H1 (cell line): ENCODE data around the gene ABCC6. TPM values are rescaled to one million over a fixed set of nuclear protein-coding genes. Genes with fewer than 3 reads are reported as not detected.

Experiments
- CTCF ChIA-PET: fragments of 300-600 bp; sonication (Branson Sonifier 250); formaldehyde crosslinking; loops from one replicate; lab custom pipeline; 2021; ENCODE audit not compliant: partially characterized antibody; lab: Charles Lee
- POLR2A ChIA-PET: fragments of 300-600 bp; sonication (Branson Sonifier 250); formaldehyde crosslinking; loops from one replicate; lab custom pipeline; 2021; ENCODE audit warnings: inconsistent platforms; ENCODE audit not compliant: partially characterized antibody; lab: Charles Lee
- DNase-seq, 2 experiments: peaks; one replicate each; pipeline versions ENCODE4 v3.0.0 to v3.0.0-alpha.2; 2010 to 2022; ENCODE audit warnings: low spot score in 2 of 2, low read depth in 1 of 2, mixed read lengths in 1 of 2
- FAIRE-seq: peaks from 2 replicates; lab custom pipeline; 2011; peaks lifted over from hg19 to GRCh38; lab: Jason Lieb, UNC
- H2AFZ ChIP-seq: 2 replicates; pipeline ENCODE4 v1.8.1; 2012; ENCODE audit warnings: low read length, inconsistent platforms
- H2AK5ac ChIP-seq: 2 replicates; pipeline ENCODE4 v1.6.1; 2013; ENCODE audit warnings: low read depth, low read length
- H2BK120ac ChIP-seq: replicated peaks from 2 replicates; pipeline ENCODE3; 2013; ENCODE audit warnings: low read depth, low read length, inconsistent platforms
- H2BK12ac ChIP-seq: 2 replicates; pipeline ENCODE4 v1.6.1; 2013; ENCODE audit warnings: low read depth, low read length
- H2BK15ac ChIP-seq: 2 replicates; pipeline ENCODE4 v1.6.1; 2013; ENCODE audit warnings: low read length
- H2BK20ac ChIP-seq: 2 replicates; pipeline ENCODE4 v1.6.1; 2013; ENCODE audit warnings: low read length
- H2BK5ac ChIP-seq: 2 replicates; pipeline ENCODE4 v1.6.1; 2013; ENCODE audit warnings: low read depth, low read length
- H3K14ac ChIP-seq: 2 replicates; pipeline ENCODE4 v1.6.1; 2013; ENCODE audit warnings: inconsistent platforms; ENCODE audit not compliant: insufficient read length
- H3K18ac ChIP-seq: 2 replicates; pipeline ENCODE4 v1.6.1; 2013; ENCODE audit warnings: low read length; ENCODE audit errors: extremely low read depth
- H3K23ac ChIP-seq: 2 replicates; pipeline ENCODE4 v1.6.1; 2013; ENCODE audit warnings: inconsistent platforms; ENCODE audit not compliant: insufficient read length
- H3K23me2 ChIP-seq: 2 replicates; pipeline ENCODE4 v1.6.1; 2013; ENCODE audit warnings: low read depth, low read length
- H3K27ac ChIP-seq: 2 replicates; pipeline ENCODE4 v1.6.1; 2011; ENCODE audit warnings: low read depth, low read length, inconsistent platforms
- H3K27me3 ChIP-seq, 4 experiments: replicated peaks in 1 of 4; 1 replicate in 1 of 4; 2 replicates in 3 of 4; pipeline versions ENCODE4 v1.6.1 to v1.8.1; 2011 to 2013; ENCODE audit warnings: low read length in 3 of 4, mild to moderate bottlenecking in 3 of 4, inconsistent platforms in 2 of 4, mixed read lengths in 2 of 4, moderate library complexity in 1 of 4; ENCODE audit not compliant: control insufficient read depth in 3 of 4, insufficient read depth in 3 of 4; ENCODE audit errors: extremely low read depth in 1 of 4
- H3K36me3 ChIP-seq, 4 experiments: 2 replicates each; pipeline versions ENCODE4 v1.6.1 to v1.8.1; 2011 to 2013; ENCODE audit warnings: mild to moderate bottlenecking in 4 of 4, low read length in 3 of 4, moderate library complexity in 2 of 4, control low read depth in 1 of 4, inconsistent platforms in 1 of 4; ENCODE audit not compliant: insufficient read depth in 4 of 4, control insufficient read depth in 2 of 4
- H3K4ac ChIP-seq: replicated peaks from 2 replicates; pipeline ENCODE3; 2013; ENCODE audit warnings: low read length, low read depth, mixed read lengths, inconsistent platforms; ENCODE audit not compliant: insufficient read length
- H3K4me1 ChIP-seq, 4 experiments: replicated peaks in 1 of 4; 1 replicate in 1 of 4; 2 replicates in 3 of 4; pipeline versions ENCODE4 v1.6.1 to v1.8.1; 2011 to 2013; ENCODE audit warnings: low read length in 3 of 4, inconsistent platforms in 2 of 4, mixed read lengths in 1 of 4; ENCODE audit not compliant: insufficient read depth in 4 of 4, control insufficient read depth in 3 of 4
- H3K4me2 ChIP-seq, 2 experiments: 2 replicates each; pipeline versions ENCODE4 v1.6.1 to v1.8.1; 2011 to 2013; ENCODE audit warnings: low read depth in 2 of 2, low read length in 2 of 2, control low read depth in 1 of 2, inconsistent platforms in 1 of 2, mild to moderate bottlenecking in 1 of 2; ENCODE audit not compliant: insufficient read depth in 1 of 2
- H3K4me3 ChIP-seq, 4 experiments: fragments of 200-600, 300-600 bp in 1 of 4; sonication (generic), shearing (Covaris generic), sonication (Bioruptor Twin) in 1 of 4; 2 replicates each; pipeline versions ENCODE4 v1.5.1 to v1.8.1; 2011 to 2016; ENCODE audit warnings: low read length in 4 of 4, low read depth in 3 of 4, control low read depth in 2 of 4, inconsistent platforms in 2 of 4, mild to moderate bottlenecking in 2 of 4, mixed read lengths in 1 of 4, moderate library complexity in 1 of 4; ENCODE audit not compliant: insufficient read depth in 2 of 4; ENCODE audit errors: extremely low read depth in 1 of 4
- H3K56ac ChIP-seq: replicated peaks from 2 replicates; pipeline ENCODE3; 2013; ENCODE audit warnings: low read depth, mild to moderate bottlenecking, mixed read lengths, low read length, inconsistent platforms; ENCODE audit not compliant: insufficient read length
- H3K79me1 ChIP-seq: 2 replicates; pipeline ENCODE4 v1.6.1; 2013; ENCODE audit warnings: low read depth, low read length, control low read depth
- H3K79me2 ChIP-seq, 2 experiments: 2 replicates each; pipeline versions ENCODE4 v1.6.1 to v1.8.1; 2012 to 2013; ENCODE audit warnings: low read length in 2 of 2, mild to moderate bottlenecking in 2 of 2, inconsistent platforms in 1 of 2; ENCODE audit not compliant: insufficient read depth in 2 of 2, control insufficient read depth in 1 of 2
- H3K9ac ChIP-seq, 4 experiments: replicated peaks in 1 of 4; 1 replicate in 1 of 4; 2 replicates in 3 of 4; pipeline versions ENCODE4 v1.6.1 to v1.8.1; 2011 to 2013; ENCODE audit warnings: low read depth in 3 of 4, low read length in 3 of 4, control low read depth in 2 of 4, mild to moderate bottlenecking in 2 of 4, moderate library complexity in 2 of 4, inconsistent platforms in 1 of 4; ENCODE audit errors: extremely low read depth in 1 of 4
- H3K9me3 ChIP-seq, 2 experiments: 2 replicates each; pipeline versions ENCODE4 v1.6.1 to v1.8.1; 2012 to 2013; ENCODE audit warnings: mild to moderate bottlenecking in 2 of 2, moderate library complexity in 2 of 2, control low read depth in 1 of 2, inconsistent platforms in 1 of 2, low read depth in 1 of 2, low read length in 1 of 2, mixed read lengths in 1 of 2; ENCODE audit not compliant: insufficient read depth in 2 of 2
- H4K20me1 ChIP-seq, 2 experiments: replicated peaks in 1 of 2; 2 replicates each; pipeline versions ENCODE3 to v1.8.1; 2011 to 2013; ENCODE audit warnings: inconsistent platforms in 2 of 2, low read length in 2 of 2, mild to moderate bottlenecking in 1 of 2; ENCODE audit not compliant: insufficient read depth in 2 of 2, control insufficient read depth in 1 of 2
- H4K5ac ChIP-seq: 2 replicates; pipeline ENCODE4 v1.6.1; 2013; ENCODE audit warnings: low read length, low read depth, mixed read lengths, inconsistent platforms; ENCODE audit not compliant: insufficient read length
- H4K8ac ChIP-seq: 2 replicates; pipeline ENCODE4 v1.8.0; 2013; ENCODE audit warnings: mild to moderate bottlenecking, moderate library complexity, low read length, inconsistent platforms; ENCODE audit not compliant: insufficient read depth; ENCODE audit errors: extremely low read depth
- H4K91ac ChIP-seq: replicated peaks from 2 replicates; pipeline ENCODE3; 2013; ENCODE audit warnings: low read length, mixed read lengths, inconsistent platforms; ENCODE audit not compliant: insufficient read length
- ASH2L ChIP-seq: fragments of 200-600, 300-600 bp; sonication (generic); IDR thresholded peaks from one replicate; pipeline ENCODE4 v1.7.1; 2017; ENCODE audit warnings: low read length
- CREB1 ChIP-seq: IDR thresholded peaks from 2 replicates; pipeline ENCODE4 v1.6.1; 2012; ENCODE audit warnings: inconsistent platforms
- EGR1 ChIP-seq: IDR thresholded peaks from 2 replicates; pipeline ENCODE4 v1.6.1; 2011; ENCODE audit warnings: low read depth, low read length, borderline replicate concordance
- FOSL1 ChIP-seq: IDR thresholded peaks from 2 replicates; pipeline ENCODE4 v1.6.1; 2011; ENCODE audit warnings: mild to moderate bottlenecking, low read depth, low read length, moderate library complexity; ENCODE audit not compliant: insufficient read depth
- JUND ChIP-seq: IDR thresholded peaks from 2 replicates; pipeline ENCODE4 v1.6.1; 2011; ENCODE audit warnings: mild to moderate bottlenecking, improper control_type of control experiment, low read length
- RBBP5 ChIP-seq: IDR thresholded peaks from 2 replicates; pipeline ENCODE4 v1.7.1; 2012; ENCODE audit warnings: low read depth, mild to moderate bottlenecking, inconsistent platforms, low read length, moderate library complexity, borderline replicate concordance
- SUZ12 ChIP-seq: fragments of 200-600 bp; sonication (generic); IDR thresholded peaks from 2 replicates; pipeline ENCODE4 v1.6.1; 2012; ENCODE audit warnings: mild to moderate bottlenecking, inconsistent platforms, low read length, moderate library complexity, mixed read lengths
- TBP ChIP-seq: IDR thresholded peaks from 2 replicates; pipeline ENCODE4 v1.6.1; 2011; ENCODE audit warnings: low read depth, low read length, improper control_type of control experiment
- polyA plus RNA-seq, 7 experiments: library from polyadenylated mRNA; depleted of rRNA in 3 of 7; stranded (reverse) in 5 of 7; unstranded in 2 of 7; fragments of >200 nt in 5 of 7; fragments of 200-250 nt in 2 of 7; gene quantifications; 1 replicate in 5 of 7; 2 replicates in 1 of 7; 4 replicates in 1 of 7; pipeline versions ENCODE4 v1.2.1 to v1.2.3, GENCODE V29; 2011 to 2013; ENCODE audit warnings: missing spikeins in 2 of 7, mixed read lengths in 2 of 7
- total RNA-seq: library from RNA; stranded (reverse); fragmentation: NEBNext Ultra II Directional; extraction: Animal tissue kit (Norgen Biotek cat#: 25700); gene quantifications from 2 replicates; pipeline ENCODE4 v1.2.1, GENCODE V29; 2021
- TF ChIP-seq, protein P1 (sequence below): IDR thresholded peaks from 2 replicates; pipeline ENCODE4 v1.6.1; 2011; ENCODE audit warnings: low read length, improper control_type of control experiment

Gene ABCC6
- total and polyA plus RNA-seq, 2 of the 8 experiments (the other 6 are each of a cell fraction or from before 2014, with no cell fraction given), result 1.6 to 1.8 TPM

DNA sequence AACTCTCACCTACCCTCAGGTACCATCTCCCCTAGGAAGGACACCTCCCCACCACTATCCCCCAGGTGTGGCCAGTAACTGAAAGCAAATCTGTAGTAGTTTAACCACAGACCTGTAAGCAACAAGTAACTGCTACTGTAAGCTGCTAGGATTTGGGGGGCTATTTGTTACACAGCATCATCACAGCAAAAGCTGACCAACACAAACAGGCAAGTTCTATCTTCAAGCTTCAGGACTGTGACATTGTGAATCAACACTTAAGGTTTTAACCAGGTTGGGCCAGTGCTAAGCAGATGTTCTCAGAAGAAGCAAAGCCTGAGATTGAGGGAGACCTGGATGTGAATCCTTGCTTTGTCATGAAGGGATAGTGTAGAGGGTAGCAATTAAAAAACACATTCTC is 47.0 kb downstream of the ABCC6 start:
- H3K4me3 ChIP-seq, result no peak overlapping the region
- H3K9me3 ChIP-seq, result peaks cover 4 to 7% of the 10 kb centered on the region in 2 experiments; a peak in 3 of 4 replicates
- no peak overlapping the region for H2BK12ac ChIP-seq
- no peak overlapping the region for H3K4ac ChIP-seq
- no peak overlapping the region for H3K4me2 ChIP-seq
- no peaks in the 10 kb centered on the region for H3K79me2 ChIP-seq
- no peak overlapping the region for H4K91ac ChIP-seq
- H2BK20ac ChIP-seq, result no peak overlapping the region
- no peak overlapping the region for H3K27ac ChIP-seq
- no peak overlapping the region for H4K8ac ChIP-seq
- DNase-seq (no peak), FAIRE-seq (no peak)
- no peaks in the 10 kb centered on the region for H4K20me1 ChIP-seq
- ChIA-PET CTCF (interaction anchor here (1.1 to 5.7 kb wide), 3 partner anchors 11 to 355 kb away, joined by 3 to 33 read pairs (median 4); no protein-coding TSS in a partner anchor), POLR2A (no interaction called here)
- H3K4me1 ChIP-seq, result no peaks in the 10 kb centered on the region
- no peak overlapping the region for H2BK15ac ChIP-seq
- H2AK5ac ChIP-seq, result no peak overlapping the region
- no peak overlapping the region for H2BK5ac ChIP-seq
- no peak for TF ChIP-seq ASH2L
- no peak for TF ChIP-seq EGR1
- TF ChIP-seq CREB1, result no peak
- TF ChIP-seq, protein P1, sequence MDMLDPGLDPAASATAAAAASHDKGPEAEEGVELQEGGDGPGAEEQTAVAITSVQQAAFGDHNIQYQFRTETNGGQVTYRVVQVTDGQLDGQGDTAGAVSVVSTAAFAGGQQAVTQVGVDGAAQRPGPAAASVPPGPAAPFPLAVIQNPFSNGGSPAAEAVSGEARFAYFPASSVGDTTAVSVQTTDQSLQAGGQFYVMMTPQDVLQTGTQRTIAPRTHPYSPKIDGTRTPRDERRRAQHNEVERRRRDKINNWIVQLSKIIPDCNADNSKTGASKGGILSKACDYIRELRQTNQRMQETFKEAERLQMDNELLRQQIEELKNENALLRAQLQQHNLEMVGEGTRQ, result no peak
- no peak for TF ChIP-seq FOSL1
- no peak for TF ChIP-seq RBBP5
- no peak for TF ChIP-seq JUND
- no peak for TF ChIP-seq SUZ12
- TF ChIP-seq TBP, result no peak
- no peak overlapping the region for H3K18ac ChIP-seq
- no peak overlapping the region for H4K5ac ChIP-seq
- H2AFZ ChIP-seq, result no peak overlapping the region
- no peaks in the 10 kb centered on the region for H3K27me3 ChIP-seq
- no peak overlapping the region for H3K23ac ChIP-seq
- H2BK120ac ChIP-seq, result no peak overlapping the region
- H3K56ac ChIP-seq, result no peak overlapping the region
- H3K79me1 ChIP-seq, result no peaks in the 10 kb centered on the region
- no peaks in the 10 kb centered on the region for H3K36me3 ChIP-seq
- no peak overlapping the region for H3K14ac ChIP-seq
- peaks cover 9% of the 10 kb centered on the region; the same call in 1 of the 2 replicates for H3K23me2 ChIP-seq
- no peak overlapping the region for H3K9ac ChIP-seq
